HG02588 (cell line): ENCODE results near the gene RAB3D.
"Not testable (repeated sequence)": the region's sequence is repeated elsewhere in the genome, so short reads cannot be mapped to it uniquely, and the experiment has no call there.

ENCODE experiments used
- ATAC-seq: cut with Tn5 transposase; IDR thresholded peaks from one replicate; pipeline ENCODE4 v1.9.1; 2021; ENCODE audit warnings: mild to moderate bottlenecking, moderate library complexity; ENCODE audit not compliant: unreplicated experiment

The RAB3D gene

GRCh38 chr19:11340099-11340467 lies 626 bp upstream of the RAB3D start:
- not testable (repeated sequence) for ATAC-seq

- no peak for ATAC-seq
Measured at GRCh38 chr19:11338569-11339253, 746 bp downstream of the RAB3D start.

- ATAC-seq: no peak
Measured at GRCh38 chr19:11338121-11338520, 1.3 kb downstream of the RAB3D start.

- no peak for ATAC-seq
Measured at GRCh38 chr19:11337080-11337479, 2.4 kb downstream of the RAB3D start.

- no peak for ATAC-seq
Measured at GRCh38 chr19:11335449-11336146, 3.9 kb downstream of the RAB3D start.

GRCh38 chr19:11333838-11334237 lies 5.6 kb downstream of the RAB3D start:
- not testable (repeated sequence) for ATAC-seq

GRCh38 chr19:11332822-11333221 lies 6.6 kb downstream of the RAB3D start:
- no peak for ATAC-seq

GRCh38 chr19:11331502-11331901 lies 8.0 kb downstream of the RAB3D start:
- no peak for ATAC-seq

GRCh38 chr19:11330127-11330526 lies 9.3 kb downstream of the RAB3D start:
- ATAC-seq: no peak

- ATAC-seq: no peak
Measured at GRCh38 chr19:11325544-11325943, 13.9 kb downstream of the RAB3D start.

GRCh38 chr19:11324748-11325389 lies 14.6 kb downstream of the RAB3D start:
- ATAC-seq: no peak

GRCh38 chr19:11324079-11324661 lies 15.3 kb downstream of the RAB3D start:
- no peak for ATAC-seq

- no peak for ATAC-seq
Measured at GRCh38 chr19:11323601-11324078, 15.8 kb downstream of the RAB3D start.

- ATAC-seq: no peak
Measured at GRCh38 chr19:11322269-11323024, 17.0 kb downstream of the RAB3D start.

GRCh38 chr19:11321191-11322126 lies 18.0 kb downstream of the RAB3D start:
- ATAC-seq: no peak

- ATAC-seq: not testable (repeated sequence)
Measured at GRCh38 chr19:11320278-11320995, 19.0 kb downstream of the RAB3D start.

GRCh38 chr19:11306337-11306736 lies 33.1 kb downstream of the RAB3D start:
- ATAC-seq: no peak

GRCh38 chr19:11304936-11305335 lies 34.5 kb downstream of the RAB3D start:
- no peak for ATAC-seq

- ATAC-seq: no peak
Measured at GRCh38 chr19:11300811-11301120, 38.7 kb downstream of the RAB3D start.
